GM21717 (cell line): Measurements from ENCODE around the gene CMPK1.

Experiments
- ATAC-seq: cut with Tn5 transposase; IDR thresholded peaks from one replicate; pipeline ENCODE4 v1.9.1; 2021; ENCODE audit warnings: mild to moderate bottlenecking, moderate library complexity; ENCODE audit not compliant: unreplicated experiment

The CMPK1 gene

GRCh38 chr1:47418681-47419325, 85.2 kb downstream of the CMPK1 start:
- no peak for ATAC-seq

- ATAC-seq: no peak
These were observed 87.0 kb downstream of the CMPK1 start for GRCh38 chr1:47420547-47420946.

- ATAC-seq: no peak
These were observed 90.3 kb downstream of the CMPK1 start for GRCh38 chr1:47423872-47424271.

- ATAC-seq: no peak
These were observed 90.9 kb downstream of the CMPK1 start for GRCh38 chr1:47424336-47424982.
